ENCODE results near the gene RFFL. TPM values are rescaled to one million over a fixed set of nuclear protein-coding genes. Genes with fewer than 3 reads are reported as not detected.
"Not testable (repeated sequence)": the region's sequence is repeated elsewhere in the genome, so short reads cannot be mapped to it uniquely, and the experiment has no call there.

RFFL gene, protein sequence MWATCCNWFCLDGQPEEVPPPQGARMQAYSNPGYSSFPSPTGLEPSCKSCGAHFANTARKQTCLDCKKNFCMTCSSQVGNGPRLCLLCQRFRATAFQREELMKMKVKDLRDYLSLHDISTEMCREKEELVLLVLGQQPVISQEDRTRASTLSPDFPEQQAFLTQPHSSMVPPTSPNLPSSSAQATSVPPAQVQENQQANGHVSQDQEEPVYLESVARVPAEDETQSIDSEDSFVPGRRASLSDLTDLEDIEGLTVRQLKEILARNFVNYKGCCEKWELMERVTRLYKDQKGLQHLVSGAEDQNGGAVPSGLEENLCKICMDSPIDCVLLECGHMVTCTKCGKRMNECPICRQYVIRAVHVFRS
- 10 to 100 TPM; 19.6 to 28.2 (median 20.3) TPM for total RNA-seq

DNA sequence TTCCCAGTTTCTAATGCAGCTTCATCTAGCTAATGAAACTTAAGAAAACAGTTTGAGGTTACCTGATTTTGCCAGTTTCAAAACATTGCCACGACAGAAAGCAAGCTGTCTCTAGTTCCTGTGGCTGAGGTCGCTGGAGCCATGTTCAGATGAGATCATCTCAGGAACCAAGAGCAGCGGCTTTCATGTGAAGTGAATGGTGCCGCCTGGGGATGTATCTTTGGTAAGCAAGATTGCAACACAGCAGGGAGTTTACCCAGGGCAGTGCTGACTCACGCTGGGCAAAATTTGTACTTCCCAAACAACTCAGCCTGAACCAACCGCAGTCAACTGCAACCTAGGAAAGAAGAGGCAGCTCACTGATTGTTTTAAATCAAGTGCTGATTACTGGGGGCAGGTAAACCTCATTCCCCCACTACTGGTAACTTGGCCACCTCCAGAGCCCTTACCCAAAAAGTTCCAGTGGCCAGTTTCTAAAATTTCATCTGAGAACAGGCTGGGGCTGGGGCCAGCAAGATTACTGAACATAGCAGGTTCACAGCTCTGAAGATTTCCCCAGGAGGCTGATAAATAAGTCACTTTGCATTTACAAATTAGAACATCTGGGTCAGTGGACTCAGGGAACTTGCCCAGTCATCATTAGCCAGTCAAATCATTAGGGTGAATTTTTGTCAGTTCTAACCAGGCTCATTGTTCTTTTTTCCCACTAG, at the start of gene RFFL:
Gene RFFL, minus strand, starts transcription at position 194 of the 710 bp plus-strand sequence. CDS start 37,154 bp downstream, outside the sequence.
- Mint-ChIP-seq H3K4me3 (peak within 1 kb of the TSS; percentile 51), H3K36me3 (ENCODE audit: insufficient read depth) (peaks cover 31% of the 10 kb centered on the region), H3K9me3 (no peaks in the 10 kb centered on the region), H3K27me3 (ENCODE audit: low read depth) (no peaks in the 10 kb centered on the region), H3K4me1 (ENCODE audit: low read depth) (peaks cover 69% of the 10 kb centered on the region)
- DNase-seq (peak; percentile 78), ATAC-seq (peak; percentile 98 to 99)

DNA sequence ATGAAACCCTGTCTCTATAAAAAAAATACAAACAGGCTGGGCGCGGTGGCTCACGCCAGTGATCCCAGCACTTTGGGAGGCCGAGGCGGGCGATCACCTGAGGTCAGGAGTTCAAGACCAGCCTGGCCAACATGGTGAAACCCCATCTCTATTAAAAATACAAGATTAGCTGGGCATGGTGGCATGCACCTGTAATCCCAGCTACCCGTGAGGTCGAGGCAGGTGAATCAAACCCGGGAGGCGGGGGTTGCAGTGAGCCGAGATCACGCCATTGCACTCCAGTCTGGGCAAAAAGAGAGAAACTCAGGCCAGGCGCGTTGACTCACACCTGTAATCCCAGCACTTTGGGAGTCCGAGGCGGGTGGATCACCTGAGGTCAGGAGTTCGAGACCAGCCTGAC, 47.3 kb upstream of the RFFL start:
- H3K9me3 Mint-ChIP-seq; ATAC-seq; H3K4me1 Mint-ChIP-seq (ENCODE audit: low read depth); DNase-seq; H3K4me3 Mint-ChIP-seq; H3K27me3 Mint-ChIP-seq (ENCODE audit: low read depth): not testable (repeated sequence)
- H3K36me3 Mint-ChIP-seq (ENCODE audit: insufficient read depth), result peaks cover 15% of the 10 kb centered on the region

DNA sequence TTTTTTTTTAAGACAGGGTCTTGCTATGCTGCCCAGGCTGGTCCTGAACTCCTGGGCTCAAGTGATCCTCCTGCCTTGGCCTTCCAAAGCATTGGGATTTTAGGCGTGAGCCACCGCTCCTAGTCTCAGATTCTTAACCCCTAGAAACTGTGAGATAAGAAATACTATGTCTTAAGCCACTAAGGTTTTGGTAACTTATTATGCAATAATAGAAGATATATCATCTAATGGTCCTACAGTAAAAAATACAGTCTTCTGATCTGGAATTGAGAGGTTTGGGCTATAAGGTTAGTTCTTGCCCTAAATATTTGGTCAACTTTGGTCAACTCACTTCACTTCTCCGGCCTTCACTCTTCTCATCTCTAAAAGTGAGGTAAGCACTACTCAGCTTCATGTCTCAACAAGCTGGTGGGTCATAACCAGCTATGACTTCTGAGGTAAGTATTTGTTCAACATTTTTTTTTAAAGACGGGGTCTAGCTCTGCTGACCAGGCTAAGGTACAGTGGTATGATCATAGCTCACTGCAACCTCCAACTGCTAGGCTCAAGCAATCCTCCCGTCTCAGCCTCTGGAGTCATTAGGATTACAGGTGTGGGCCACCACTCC, 41.4 kb upstream of the RFFL start:
- peaks cover 32% of the 10 kb centered on the region for H3K36me3 Mint-ChIP-seq (ENCODE audit: insufficient read depth)

DNA sequence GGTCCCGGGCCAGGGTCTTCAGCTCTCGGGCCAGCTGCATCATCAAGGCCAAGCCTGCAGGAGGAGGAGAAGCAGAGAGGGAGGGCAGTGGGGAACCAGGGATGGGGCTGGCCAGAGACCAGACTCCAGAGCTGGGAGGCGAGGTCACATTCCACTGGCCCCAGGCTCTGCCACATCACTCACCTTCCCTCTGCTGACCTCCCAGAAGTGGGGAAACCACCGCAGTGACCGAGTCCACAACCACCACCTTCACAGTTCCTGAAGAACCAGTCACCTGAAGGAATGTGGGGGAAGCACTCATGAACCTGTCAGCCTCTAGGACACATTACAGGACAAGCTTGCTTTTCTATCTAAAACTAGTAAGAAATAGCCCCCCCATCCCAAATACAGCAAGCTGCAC, 39.8 kb upstream of the RFFL start:
- ATAC-seq, result no peak
- H3K36me3 Mint-ChIP-seq (ENCODE audit: insufficient read depth), result peaks cover 36% of the 10 kb centered on the region

More for the DNA sequence above, 41.4 kb upstream of the RFFL start:
- no peak overlapping the region for H3K4me3 Mint-ChIP-seq
- no peaks in the 10 kb centered on the region for H3K27me3 Mint-ChIP-seq (ENCODE audit: low read depth)
- no peaks in the 10 kb centered on the region for H3K9me3 Mint-ChIP-seq
- ATAC-seq (no peak), DNase-seq (no peak)
- no peaks in the 10 kb centered on the region for H3K4me1 Mint-ChIP-seq (ENCODE audit: low read depth)

DNA sequence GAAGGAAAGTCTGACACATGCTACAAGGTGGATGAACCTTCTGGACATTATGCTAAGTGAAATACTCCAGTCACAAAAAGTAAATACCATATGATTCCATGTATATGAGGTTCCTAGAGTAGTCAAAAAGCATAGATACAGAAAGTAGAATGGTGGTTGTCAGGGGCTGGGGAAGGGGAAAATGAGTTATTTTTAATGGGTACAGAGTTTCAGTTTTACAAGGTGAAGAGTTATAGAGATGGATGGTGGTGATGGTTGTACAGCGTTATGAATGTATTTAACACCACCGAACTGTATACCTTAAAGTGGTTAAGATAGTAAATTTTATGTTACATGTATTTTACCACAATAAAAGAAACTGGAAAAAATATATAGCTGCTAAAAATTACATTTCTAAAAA, 38.2 kb upstream of the RFFL start:
- no peak for ATAC-seq
- Mint-ChIP-seq H3K36me3 (ENCODE audit: insufficient read depth) (peaks cover 36% of the 10 kb centered on the region), H3K4me1 (ENCODE audit: low read depth) (no peaks in the 10 kb centered on the region), H3K4me3 (no peak overlapping the region), H3K9me3 (no peaks in the 10 kb centered on the region), H3K27me3 (ENCODE audit: low read depth) (no peaks in the 10 kb centered on the region)
- DNase-seq, result no peak

More for the DNA sequence above, 39.8 kb upstream of the RFFL start:
- no peak for DNase-seq
- Mint-ChIP-seq H3K27me3 (ENCODE audit: low read depth) (no peaks in the 10 kb centered on the region), H3K9me3 (no peaks in the 10 kb centered on the region), H3K4me1 (ENCODE audit: low read depth) (no peaks in the 10 kb centered on the region), H3K4me3 (no peak overlapping the region)

DNA sequence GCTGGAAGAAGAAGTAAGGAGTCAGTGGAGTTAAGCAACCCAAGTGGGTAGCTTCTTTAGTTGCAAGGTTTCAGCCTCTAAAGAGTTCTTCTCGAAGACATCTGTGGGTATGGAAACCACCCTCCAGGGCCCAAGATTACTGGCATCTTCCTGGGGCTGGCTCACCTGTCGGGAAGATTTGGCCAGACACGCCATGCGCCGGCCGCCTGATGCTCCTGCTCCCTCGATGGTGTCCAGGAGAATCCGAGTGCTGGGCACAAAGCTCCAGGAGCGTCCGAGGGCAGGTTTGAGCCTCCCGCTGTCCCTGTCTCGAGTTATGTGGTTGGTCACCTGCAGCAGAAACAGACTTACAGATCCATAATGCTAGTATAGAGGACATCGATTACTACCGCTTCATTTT, 37.5 kb upstream of the RFFL start:
- Mint-ChIP-seq H3K36me3 (ENCODE audit: insufficient read depth) (peaks cover 29% of the 10 kb centered on the region), H3K9me3 (no peaks in the 10 kb centered on the region), H3K27me3 (ENCODE audit: low read depth) (no peaks in the 10 kb centered on the region), H3K4me1 (ENCODE audit: low read depth) (peaks cover 3% of the 10 kb centered on the region), H3K4me3 (no peak overlapping the region)
- no peak for DNase-seq
- no peak for ATAC-seq

DNA sequence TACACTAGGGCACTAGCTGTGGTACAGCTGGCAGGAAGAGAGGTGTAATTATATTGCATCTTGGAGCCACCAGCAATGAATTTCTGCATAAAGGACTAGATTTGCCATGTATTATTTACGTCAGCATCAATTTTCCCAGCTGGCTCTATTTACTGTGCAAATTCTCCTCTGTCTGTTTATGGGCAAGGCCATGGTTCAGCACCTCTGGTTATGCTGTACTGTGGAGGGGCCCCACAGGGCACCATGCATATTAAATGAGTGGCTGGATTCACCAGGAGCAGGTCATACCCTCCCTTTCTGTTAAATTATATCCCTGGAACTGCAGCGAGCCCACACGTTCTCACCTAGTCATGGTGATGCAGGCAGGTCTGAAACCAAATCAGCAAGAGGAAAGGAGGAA, 36.4 kb upstream of the RFFL start:
- H3K4me1 Mint-ChIP-seq (ENCODE audit: low read depth), result peaks cover 3% of the 10 kb centered on the region
- H3K36me3 Mint-ChIP-seq (ENCODE audit: insufficient read depth), result peaks cover 19% of the 10 kb centered on the region
- H3K27me3 Mint-ChIP-seq (ENCODE audit: low read depth), result no peaks in the 10 kb centered on the region
- H3K4me3 Mint-ChIP-seq, result no peak overlapping the region
- no peaks in the 10 kb centered on the region for H3K9me3 Mint-ChIP-seq
- DNase-seq (no peak), ATAC-seq (no peak)

DNA sequence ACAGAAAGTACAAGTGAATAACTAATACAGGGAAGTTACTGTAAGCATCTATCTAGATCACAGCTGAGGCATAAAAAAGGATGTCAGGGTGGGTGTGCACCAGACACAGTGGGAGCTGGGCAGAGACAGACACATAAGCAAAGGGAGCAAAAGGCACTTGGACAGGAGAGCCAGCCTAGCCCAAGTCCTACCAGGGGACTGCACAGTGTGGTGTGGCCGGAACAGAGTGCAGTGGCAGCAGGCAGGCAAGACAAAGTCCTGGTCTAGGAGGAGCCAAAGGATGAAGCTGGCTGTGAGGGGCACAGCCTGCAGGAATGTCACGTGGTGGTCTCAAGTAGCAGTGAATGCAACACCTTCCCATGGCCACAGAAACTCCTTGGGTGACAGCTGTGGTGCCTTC, 34.3 kb upstream of the RFFL start:
- H3K27me3 Mint-ChIP-seq (ENCODE audit: low read depth), result no peaks in the 10 kb centered on the region
- H3K4me3 Mint-ChIP-seq, result no peak overlapping the region
- DNase-seq, result no peak
- H3K36me3 Mint-ChIP-seq (ENCODE audit: insufficient read depth), result peaks cover 19% of the 10 kb centered on the region
- ATAC-seq, result no peak
- H3K4me1 Mint-ChIP-seq (ENCODE audit: low read depth), result peaks cover 3% of the 10 kb centered on the region
- H3K9me3 Mint-ChIP-seq, result no peaks in the 10 kb centered on the region

DNA sequence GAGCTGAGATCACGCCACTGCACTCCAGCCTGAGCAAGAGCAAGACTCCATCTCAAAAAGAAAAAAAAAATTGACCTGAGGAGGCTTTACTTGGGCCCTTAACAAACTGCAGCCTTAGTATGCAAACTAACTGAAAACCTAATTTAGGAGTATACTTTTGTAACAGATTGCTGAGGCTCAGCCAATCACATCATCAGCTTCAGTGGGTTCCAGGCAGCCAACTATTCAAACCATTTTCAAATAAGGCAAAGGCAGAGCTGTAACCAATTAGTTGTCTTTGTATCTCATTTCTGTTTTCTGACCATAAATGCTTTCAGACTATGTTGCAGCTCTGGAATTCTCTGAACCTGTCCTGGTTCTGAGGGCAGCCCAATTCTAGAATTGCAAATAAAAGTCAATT, 32.2 kb upstream of the RFFL start:
- Mint-ChIP-seq H3K4me3 (no peak overlapping the region), H3K27me3 (ENCODE audit: low read depth) (no peaks in the 10 kb centered on the region), H3K4me1 (ENCODE audit: low read depth) (peaks cover 5% of the 10 kb centered on the region), H3K9me3 (no peaks in the 10 kb centered on the region), H3K36me3 (ENCODE audit: insufficient read depth) (peaks cover 11% of the 10 kb centered on the region)
- DNase-seq (no peak), ATAC-seq (no peak)

DNA sequence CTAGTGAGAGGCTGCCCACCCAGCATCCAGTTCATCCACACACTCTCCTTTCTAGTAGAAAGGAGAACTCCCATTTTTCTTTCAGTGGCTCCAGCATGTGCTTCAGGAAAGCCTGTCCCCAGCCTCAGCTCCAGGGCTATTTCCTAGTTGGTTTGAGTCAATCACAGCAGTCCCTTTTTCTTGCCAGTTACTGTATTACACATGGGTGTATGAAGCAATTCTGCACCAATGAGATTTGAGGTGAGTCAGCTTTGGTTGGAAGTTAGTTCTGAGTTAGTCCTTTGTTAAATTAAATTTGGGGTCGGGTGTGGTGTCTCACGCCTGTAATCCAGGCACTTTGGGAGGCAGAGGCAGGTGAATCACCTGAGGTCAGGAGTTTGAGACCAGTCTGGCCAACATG, 31.4 kb upstream of the RFFL start:
- Mint-ChIP-seq H3K4me1 (ENCODE audit: low read depth) (peaks cover 12% of the 10 kb centered on the region), H3K9me3 (no peaks in the 10 kb centered on the region), H3K4me3 (no peak overlapping the region), H3K36me3 (ENCODE audit: insufficient read depth) (peaks cover 7% of the 10 kb centered on the region), H3K27me3 (ENCODE audit: low read depth) (no peaks in the 10 kb centered on the region)
- DNase-seq (no peak), ATAC-seq (peak in 1 of 2 donors; percentile 32)

DNA sequence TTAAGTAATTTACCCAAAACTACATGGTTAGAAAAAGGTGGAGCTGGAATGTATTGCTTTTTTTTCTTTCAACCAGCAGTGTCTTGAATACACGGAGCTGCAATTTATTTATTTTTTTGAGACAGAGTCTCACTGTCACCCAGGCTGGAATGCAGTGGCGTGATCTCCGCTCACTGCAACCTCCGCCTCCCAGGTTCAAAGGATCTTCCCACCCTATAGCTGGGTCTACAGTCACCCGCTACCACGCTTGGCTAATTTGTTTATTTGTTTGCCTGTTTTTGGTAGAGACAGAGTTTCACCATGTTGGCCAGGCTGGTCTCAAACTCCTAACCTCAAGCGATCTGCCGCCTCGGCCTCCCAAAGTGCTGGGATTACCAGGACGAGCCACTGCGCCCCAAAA, 27.2 kb upstream of the RFFL start:
- H3K4me3 Mint-ChIP-seq, result peak overlapping the region; percentile 46

DNA sequence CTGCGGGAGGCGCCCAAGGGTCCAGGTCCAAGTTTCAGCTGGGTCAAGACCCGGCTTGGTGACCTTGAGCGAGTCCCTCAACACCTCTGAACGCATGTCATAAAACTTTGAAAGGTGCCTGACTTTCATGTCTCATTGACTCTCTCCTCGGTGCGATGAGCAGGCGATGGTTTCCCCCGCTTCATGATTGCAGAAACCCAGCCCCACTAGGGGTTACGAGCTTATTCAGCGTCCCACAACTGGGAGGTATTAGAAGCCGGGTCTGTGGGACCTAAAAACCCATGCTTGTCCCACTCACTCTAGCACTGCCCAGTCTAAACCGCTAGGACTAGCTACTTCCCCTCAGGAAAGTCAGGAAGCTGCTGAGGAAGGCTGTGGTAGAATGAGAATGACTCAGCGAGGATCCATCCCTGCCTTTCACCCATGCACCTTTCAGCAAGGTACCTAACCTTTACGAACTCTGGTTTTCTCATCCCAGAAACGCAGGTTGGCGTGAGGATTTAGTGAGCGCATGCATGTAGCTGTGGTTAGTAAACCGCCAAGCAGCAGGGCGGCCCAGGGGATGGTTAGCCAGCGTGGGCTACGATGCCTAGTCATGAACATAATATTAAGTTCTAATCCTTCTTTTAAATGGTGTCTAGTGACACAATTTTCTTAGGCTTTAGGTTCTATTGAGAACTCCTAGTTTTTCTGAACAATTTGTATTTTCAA, 26.2 kb upstream of the RFFL start:
- H3K36me3 Mint-ChIP-seq (ENCODE audit: insufficient read depth), result peaks cover 3% of the 10 kb centered on the region
- ATAC-seq, result peak; percentile 49 to 50
- peak overlapping the region; percentile 86 for H3K4me3 Mint-ChIP-seq
- H3K9me3 Mint-ChIP-seq, result no peaks in the 10 kb centered on the region
- peak; percentile 55 for DNase-seq
- no peaks in the 10 kb centered on the region for H3K27me3 Mint-ChIP-seq (ENCODE audit: low read depth)
- peaks cover 47% of the 10 kb centered on the region for H3K4me1 Mint-ChIP-seq (ENCODE audit: low read depth)

More for the DNA sequence above, 27.2 kb upstream of the RFFL start:
- not testable (repeated sequence) for ATAC-seq; H3K36me3 Mint-ChIP-seq (ENCODE audit: insufficient read depth); H3K27me3 Mint-ChIP-seq (ENCODE audit: low read depth); DNase-seq; H3K9me3 Mint-ChIP-seq
- peaks cover 38% of the 10 kb centered on the region for H3K4me1 Mint-ChIP-seq (ENCODE audit: low read depth)

DNA sequence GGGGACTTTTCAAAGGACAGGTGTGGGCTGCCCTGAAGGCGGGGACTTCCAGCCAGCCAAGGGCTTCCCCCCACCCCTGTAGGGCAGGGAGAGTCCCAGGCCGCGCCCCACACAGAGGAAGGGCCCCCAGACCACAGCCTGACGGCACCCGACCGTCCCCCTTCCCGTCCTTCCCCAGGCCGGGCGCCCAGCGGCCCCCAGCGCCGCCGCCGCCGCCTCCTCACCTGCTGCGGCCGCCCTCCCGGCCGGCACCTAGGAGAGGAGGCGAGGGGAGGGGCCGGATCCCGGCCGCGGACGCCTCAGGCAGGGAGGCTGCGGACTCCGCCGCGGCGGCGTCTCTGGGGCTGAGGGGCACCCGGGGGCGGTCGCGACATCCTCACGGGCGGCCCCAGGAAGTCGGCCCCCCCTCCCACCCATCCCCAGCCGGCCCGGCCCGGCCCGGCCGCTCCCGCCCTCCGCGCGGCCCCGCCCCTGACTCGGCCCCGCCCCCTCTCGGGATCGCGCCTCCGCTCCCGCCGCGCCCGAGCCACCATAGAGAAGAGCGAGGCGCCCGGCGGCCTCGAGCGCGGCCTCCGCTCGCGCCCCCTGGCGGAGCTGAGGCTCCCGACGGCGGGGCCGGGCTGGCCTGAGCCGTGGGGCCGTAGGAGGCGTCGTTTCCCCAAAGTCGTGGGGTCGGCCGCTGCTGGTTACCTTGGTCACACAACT, 25.5 kb upstream of the RFFL start:
- Mint-ChIP-seq H3K36me3 (ENCODE audit: insufficient read depth) (peaks cover 3% of the 10 kb centered on the region), H3K9me3 (no peaks in the 10 kb centered on the region), H3K4me1 (ENCODE audit: low read depth) (peaks cover 48% of the 10 kb centered on the region), H3K4me3 (peak overlapping the region; percentile 93), H3K27me3 (ENCODE audit: low read depth) (no peaks in the 10 kb centered on the region)
- peak; percentile 88 for DNase-seq
- peak; percentile 79 for ATAC-seq

Measured in activated T-cell treated with anti-CD3 and anti-CD28 coated beads, Interleukin-2, amount 50 U/mL, for 4 hours (primary cell).